Body of pancreas (tissue), 4 donors: ENCODE results near the gene OR2M5.

ENCODE experiments used
- POLR2A ChIP-seq, 3 donors: fragments of 450-650 bp; IDR thresholded peaks; one replicate each; pipeline ENCODE4 v1.6.1; 2016; ENCODE audit warnings: antibody characterized with exemption in 3 of 3, mild to moderate bottlenecking in 2 of 3
- TF ChIP-seq, protein P1 (sequence below), 7 experiments: fragments of 450-650 bp in 4 of 7; fragments of 200-600 bp in 3 of 7; sonication (generic) in 3 of 7; IDR thresholded peaks; one replicate each; pipeline ENCODE4 v1.5.1; 2016 to 2019; ENCODE audit warnings: antibody characterized with exemption in 7 of 7

DNA sequence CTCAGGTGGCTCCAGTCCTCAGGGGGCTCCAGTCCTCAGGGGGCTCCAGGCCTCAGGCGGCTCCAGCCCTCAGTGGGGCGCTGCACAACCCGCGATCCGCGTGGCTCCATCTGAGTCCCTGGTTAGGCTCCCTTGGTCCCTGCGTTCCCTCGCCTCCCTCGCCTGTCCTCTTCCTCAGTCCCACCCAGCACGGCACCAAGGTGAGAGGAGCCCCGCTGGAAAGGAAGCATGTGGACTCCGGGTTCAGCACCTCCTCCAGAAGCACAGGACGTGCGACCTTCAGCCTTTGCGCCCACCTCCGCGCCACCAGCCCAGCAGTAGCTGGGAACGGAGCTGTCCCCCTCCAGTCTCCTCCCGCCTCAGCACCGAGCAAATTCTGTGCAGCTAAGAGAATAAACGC is 8.1 kb upstream of the OR2M5 start:
- TF ChIP-seq, protein P1, sequence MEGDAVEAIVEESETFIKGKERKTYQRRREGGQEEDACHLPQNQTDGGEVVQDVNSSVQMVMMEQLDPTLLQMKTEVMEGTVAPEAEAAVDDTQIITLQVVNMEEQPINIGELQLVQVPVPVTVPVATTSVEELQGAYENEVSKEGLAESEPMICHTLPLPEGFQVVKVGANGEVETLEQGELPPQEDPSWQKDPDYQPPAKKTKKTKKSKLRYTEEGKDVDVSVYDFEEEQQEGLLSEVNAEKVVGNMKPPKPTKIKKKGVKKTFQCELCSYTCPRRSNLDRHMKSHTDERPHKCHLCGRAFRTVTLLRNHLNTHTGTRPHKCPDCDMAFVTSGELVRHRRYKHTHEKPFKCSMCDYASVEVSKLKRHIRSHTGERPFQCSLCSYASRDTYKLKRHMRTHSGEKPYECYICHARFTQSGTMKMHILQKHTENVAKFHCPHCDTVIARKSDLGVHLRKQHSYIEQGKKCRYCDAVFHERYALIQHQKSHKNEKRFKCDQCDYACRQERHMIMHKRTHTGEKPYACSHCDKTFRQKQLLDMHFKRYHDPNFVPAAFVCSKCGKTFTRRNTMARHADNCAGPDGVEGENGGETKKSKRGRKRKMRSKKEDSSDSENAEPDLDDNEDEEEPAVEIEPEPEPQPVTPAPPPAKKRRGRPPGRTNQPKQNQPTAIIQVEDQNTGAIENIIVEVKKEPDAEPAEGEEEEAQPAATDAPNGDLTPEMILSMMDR (IDR thresholded peaks at IDR 0.05), result no peak
- TF ChIP-seq POLR2A (IDR thresholded peaks at IDR 0.05), result no peak
